Measurements from ENCODE around the gene CRHR2. TPM values are rescaled to one million over a fixed set of nuclear protein-coding genes. Genes with fewer than 3 reads are reported as not detected.

The CRHR2 gene
- total RNA-seq, 1 experiment from 2014 or later, result not detected

GRCh38 chr7:30688718-30689221, 6.5 kb upstream of the CRHR2 start:
- DNase-seq (ENCODE audit: low read depth), result peak; percentile 52
- in situ Hi-C loops (cut with HindIII; ENCODE audit: low pct_unique_long_range_greater_than_20kb, low sequenced_read_pairs), result no loop called here

GRCh38 chr7:30687604-30688003, 5.3 kb upstream of the CRHR2 start:
- in situ Hi-C loops (cut with HindIII; ENCODE audit: low pct_unique_long_range_greater_than_20kb, low sequenced_read_pairs), result no loop called here
- no peak for DNase-seq (ENCODE audit: low read depth)

GRCh38 chr7:30684351-30684750, 2.1 kb upstream of the CRHR2 start:
- in situ Hi-C loops (cut with HindIII; ENCODE audit: low pct_unique_long_range_greater_than_20kb, low sequenced_read_pairs), result no loop called here
- no peak for DNase-seq (ENCODE audit: low read depth)

DNA sequence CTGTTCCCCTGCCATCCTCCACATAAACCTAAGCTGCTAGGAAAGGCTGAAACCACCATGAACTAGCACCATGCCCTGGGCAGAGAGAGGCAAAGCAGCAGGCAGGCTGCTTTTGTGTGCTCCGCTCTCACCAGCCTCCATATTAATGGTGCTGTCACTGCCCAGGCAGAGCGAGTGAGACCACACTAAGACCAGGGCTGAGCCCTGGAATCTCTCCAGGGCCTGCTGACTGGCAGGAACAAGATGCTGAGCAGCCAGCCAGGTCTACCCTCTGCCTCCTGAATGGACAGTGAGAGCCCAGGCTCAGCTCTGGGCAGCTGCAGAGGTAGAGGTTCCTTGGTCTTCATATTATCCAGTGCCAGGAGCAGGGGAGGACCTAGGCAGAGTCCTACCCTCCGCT, 1.6 kb upstream of the CRHR2 start:
- in situ Hi-C loops (cut with HindIII; ENCODE audit: low pct_unique_long_range_greater_than_20kb, low sequenced_read_pairs), result no loop called here

DNA sequence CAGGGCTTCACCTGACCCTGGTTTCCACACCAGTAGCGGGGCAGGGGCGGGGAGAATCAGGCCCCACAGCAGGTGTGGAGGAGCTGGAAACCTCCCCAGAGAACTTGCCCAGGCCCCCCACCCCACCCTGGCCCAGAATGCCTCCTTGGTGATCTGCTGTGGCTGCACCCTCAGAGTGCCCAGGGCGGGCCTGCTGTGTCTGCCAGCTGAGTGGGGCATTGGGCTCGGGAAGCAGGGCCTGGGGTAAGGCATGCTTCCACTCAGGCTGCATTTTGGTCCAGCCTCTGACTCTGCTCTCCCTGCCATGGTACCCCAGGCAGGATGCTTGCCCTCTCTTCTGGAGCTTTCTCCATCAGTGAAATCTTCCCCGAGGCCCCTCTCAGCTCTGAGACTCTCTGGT, 1.1 kb upstream of the CRHR2 start:
- in situ Hi-C loops (cut with HindIII; ENCODE audit: low pct_unique_long_range_greater_than_20kb, low sequenced_read_pairs), result no loop called here

More for the DNA sequence above, 1.6 kb upstream of the CRHR2 start:
- no peak for DNase-seq (ENCODE audit: low read depth)

DNA sequence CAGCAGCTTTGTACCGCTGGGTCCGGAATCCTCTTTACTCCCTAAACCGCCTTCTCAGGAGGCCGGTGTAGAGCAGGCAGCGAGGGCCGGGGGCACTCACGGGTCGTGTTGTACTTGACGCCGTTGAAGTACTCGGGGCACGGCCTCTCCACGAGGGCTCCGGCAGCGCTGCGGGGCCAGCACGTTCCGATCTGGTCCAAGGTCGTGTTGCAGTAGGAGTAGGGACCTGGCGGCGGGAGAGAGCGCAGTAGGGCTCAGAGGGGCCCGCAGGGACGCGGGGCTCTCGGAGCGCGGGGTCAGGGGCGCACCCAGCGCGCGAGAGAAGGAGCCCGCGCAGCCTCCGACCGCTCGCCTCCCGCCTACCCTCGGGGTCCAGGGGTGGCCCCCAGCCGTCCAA, 443 bp downstream of the CRHR2 start:
- DNase-seq (ENCODE audit: low read depth), result no peak

More for the DNA sequence above, 1.1 kb upstream of the CRHR2 start:
- DNase-seq (ENCODE audit: low read depth), result no peak

DNA sequence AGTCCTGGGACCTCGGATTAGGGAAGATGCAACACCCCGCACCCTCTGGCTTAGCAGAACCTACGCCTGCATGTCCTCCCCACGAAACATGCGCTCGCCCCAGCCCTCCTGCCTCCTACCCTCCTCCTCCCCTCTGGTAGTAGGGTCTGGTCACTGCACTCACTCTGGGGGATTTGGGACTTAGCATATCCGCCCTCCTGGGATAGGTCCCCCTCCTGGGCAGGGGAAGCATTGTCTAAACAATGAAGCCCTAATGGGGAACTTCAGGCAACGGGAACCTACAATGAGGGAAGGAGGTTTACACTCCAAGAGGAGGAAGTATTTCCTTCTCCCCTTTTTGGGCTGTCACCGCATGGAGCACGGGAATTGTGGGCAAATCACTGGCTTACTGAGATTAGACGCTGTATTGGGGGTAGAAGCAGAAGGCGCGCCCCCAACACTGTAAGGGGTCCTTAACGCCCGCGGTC, 892 bp downstream of the CRHR2 start:
- in situ Hi-C loops (cut with HindIII; ENCODE audit: low pct_unique_long_range_greater_than_20kb, low sequenced_read_pairs), result no loop called here
- DNase-seq (ENCODE audit: low read depth), result no peak

More for the DNA sequence above, 443 bp downstream of the CRHR2 start:
- in situ Hi-C loops (cut with HindIII; ENCODE audit: low pct_unique_long_range_greater_than_20kb, low sequenced_read_pairs), result no loop called here

DNA sequence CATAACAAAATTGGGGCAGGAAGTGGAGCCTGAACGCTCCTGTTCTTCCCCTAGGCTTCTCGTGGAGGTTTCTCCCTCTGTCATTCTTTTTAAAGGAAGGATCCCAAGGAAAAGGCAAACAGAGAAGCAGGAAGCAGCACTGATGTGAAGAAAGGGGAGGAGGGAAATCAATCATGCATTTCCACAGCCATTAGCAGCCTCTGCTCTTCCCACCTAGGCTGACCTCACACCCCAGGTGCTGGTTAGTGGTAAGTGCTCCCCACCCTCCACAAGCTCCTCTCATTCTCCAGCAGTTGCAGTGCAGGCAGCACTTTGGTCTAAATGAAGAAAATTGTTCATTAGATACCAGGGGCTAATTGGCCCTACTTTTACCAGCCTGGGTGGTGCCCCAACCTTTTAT, 2.6 kb downstream of the CRHR2 start:
- DNase-seq (ENCODE audit: low read depth), result peak; percentile 48
- in situ Hi-C loops (cut with HindIII; ENCODE audit: low pct_unique_long_range_greater_than_20kb, low sequenced_read_pairs), result no loop called here

GRCh38 chr7:30678805-30679204, 3.5 kb downstream of the CRHR2 start:
- DNase-seq (ENCODE audit: low read depth), result no peak
- in situ Hi-C loops (cut with HindIII; ENCODE audit: low pct_unique_long_range_greater_than_20kb, low sequenced_read_pairs), result no loop called here

DNA sequence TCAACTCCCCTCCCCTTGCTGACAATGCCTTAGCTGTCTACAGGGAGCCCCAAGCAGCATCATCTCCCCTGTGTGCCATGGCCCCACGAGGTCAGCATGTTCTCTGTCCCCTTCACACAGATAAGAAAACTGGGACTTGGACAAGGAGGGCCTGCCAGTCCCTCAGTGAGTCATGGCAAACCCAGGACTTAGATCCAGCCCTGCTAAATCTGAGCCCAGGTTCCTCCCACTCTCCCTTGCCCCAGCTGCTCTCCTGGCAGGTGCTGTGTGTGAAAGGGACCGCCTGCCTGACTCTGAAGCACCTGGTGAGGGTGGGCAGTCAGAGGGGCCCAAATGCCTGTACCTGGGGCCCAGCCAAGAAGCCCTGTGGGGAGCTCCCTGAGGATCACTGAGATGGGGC, 7.4 kb downstream of the CRHR2 start:
- in situ Hi-C loops (cut with HindIII; ENCODE audit: low pct_unique_long_range_greater_than_20kb, low sequenced_read_pairs), result no loop called here

GRCh38 chr7:30674420-30674819, 7.8 kb downstream of the CRHR2 start:
- in situ Hi-C loops (cut with HindIII; ENCODE audit: low pct_unique_long_range_greater_than_20kb, low sequenced_read_pairs), result no loop called here

More for the DNA sequence above, 7.4 kb downstream of the CRHR2 start:
- no peak for DNase-seq (ENCODE audit: low read depth)

DNA sequence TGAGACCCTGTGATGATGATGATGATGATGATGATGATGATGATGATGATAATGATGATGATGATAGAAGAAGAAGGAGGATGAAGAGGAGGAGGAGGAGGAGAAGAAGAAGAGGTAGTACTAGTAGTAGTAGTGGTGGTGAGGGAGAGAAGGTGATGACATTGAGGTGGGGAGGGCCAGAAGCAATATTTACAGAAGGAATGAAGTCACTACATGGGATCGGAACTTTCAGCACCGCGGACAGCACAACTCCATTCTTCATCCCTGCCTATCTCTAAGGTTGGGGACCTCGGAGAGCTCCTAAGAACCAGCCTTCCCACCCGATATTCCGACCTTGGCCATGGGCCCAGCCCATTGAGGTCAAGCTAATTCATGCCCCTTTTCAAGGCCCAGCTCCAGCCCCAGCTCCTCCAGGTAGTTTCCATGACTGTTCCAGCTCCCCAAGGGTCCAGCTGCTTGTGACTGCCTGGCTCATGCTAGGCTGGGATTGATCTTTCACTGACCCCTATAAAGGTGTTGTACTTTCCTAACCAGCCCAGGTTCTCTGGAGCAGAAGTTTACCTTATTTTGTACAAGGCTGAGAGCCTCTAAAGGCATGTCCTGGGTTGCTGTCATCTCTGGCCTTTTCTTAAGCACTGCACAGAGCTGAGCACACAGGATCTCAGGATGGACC, 10.3 kb downstream of the CRHR2 start:
- DNase-seq (ENCODE audit: low read depth), result peak; percentile 64
- in situ Hi-C loops (cut with HindIII; ENCODE audit: low pct_unique_long_range_greater_than_20kb, low sequenced_read_pairs), result no loop called here

More at GRCh38 chr7:30674420-30674819, 7.8 kb downstream of the CRHR2 start:
- no peak for DNase-seq (ENCODE audit: low read depth)

DNA sequence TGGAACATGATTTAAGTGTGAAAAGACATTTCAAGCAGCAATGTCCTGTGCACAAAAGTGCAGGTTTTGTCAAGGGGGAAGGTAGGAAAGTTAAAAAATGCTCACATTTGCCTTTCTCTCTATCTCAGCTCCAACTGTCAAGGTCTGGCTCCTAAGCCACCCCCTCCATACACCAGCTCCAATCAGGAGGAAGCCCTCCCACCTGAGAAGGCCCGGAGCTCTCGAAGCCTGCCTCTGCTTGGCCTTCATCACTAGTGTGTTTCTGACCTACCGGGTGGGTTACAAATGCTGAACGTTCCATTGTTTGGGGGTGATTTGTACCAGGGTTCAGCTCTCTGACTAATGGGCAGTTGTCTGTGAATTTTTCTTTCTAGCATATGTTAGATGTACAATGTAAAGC, 14.2 kb downstream of the CRHR2 start:
- DNase-seq (ENCODE audit: low read depth), result no peak
- in situ Hi-C loops (cut with HindIII; ENCODE audit: low pct_unique_long_range_greater_than_20kb, low sequenced_read_pairs), result no loop called here

- in situ Hi-C loops (cut with HindIII; ENCODE audit: low pct_unique_long_range_greater_than_20kb, low sequenced_read_pairs), result no loop called here
- no peak for DNase-seq (ENCODE audit: low read depth)
Observed at GRCh38 chr7:30667172-30667571, 15.1 kb downstream of the CRHR2 start.

- in situ Hi-C loops (cut with HindIII; ENCODE audit: low pct_unique_long_range_greater_than_20kb, low sequenced_read_pairs), result no loop called here
- DNase-seq (ENCODE audit: low read depth), result no peak
Observed at GRCh38 chr7:30665449-30665848, 16.8 kb downstream of the CRHR2 start.

DNA sequence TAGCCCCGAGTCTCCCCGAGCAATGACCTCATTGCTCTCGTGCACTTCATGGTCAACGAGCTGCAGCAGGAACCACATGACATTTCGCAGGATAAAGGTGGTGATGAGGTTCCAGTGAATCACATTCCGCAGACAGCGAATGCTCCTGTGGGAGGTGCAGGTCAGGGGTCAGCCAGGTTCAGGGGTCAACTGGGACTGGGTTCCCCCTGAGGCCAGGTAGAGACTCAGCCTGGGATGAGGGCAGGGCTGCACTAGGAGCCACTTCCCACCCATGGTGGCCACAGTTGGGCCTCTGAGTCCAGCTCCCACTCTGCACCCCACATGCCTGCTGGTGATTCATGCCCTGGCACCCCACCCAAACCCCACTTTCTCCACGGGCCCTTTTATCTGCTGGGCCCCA, 17.2 kb downstream of the CRHR2 start:
- DNase-seq (ENCODE audit: low read depth), result no peak
- in situ Hi-C loops (cut with HindIII; ENCODE audit: low pct_unique_long_range_greater_than_20kb, low sequenced_read_pairs), result no loop called here

DNA sequence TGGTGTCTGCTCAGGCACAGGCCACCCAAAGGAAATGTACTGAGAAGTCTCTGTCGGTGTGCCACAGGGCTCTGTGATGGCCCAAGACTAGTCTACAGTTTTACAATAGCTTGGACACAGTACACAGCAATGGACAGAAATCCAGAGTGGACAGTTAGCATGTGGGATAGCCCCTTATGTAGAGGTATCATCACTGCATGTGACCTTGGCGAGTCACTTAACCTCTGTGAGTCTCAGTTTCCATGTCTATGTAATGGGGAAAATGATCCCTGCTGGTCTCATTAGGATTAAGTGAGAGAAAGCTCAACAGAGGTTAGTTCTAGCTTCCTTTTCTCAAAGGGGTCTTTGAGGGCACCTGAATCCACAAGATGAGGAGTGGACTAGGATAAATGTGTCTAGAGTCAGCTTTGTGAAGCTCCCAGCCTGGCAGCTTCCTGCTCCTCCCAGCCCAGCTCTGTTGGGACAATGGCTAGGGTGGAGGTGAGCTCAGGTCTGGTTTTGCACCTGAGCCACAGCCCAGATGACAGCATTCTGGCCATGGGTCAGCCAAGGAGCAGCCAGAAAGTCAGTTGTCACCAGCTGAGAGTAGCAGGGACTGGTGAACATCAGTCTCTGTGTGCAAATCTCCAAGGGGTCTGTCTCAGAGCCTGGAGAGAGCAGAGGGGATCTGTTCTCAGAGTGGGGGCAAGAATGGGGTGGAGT, 17.9 kb downstream of the CRHR2 start:
- no peak for DNase-seq (ENCODE audit: low read depth)
- in situ Hi-C loops (cut with HindIII; ENCODE audit: low pct_unique_long_range_greater_than_20kb, low sequenced_read_pairs), result no loop called here

DNA sequence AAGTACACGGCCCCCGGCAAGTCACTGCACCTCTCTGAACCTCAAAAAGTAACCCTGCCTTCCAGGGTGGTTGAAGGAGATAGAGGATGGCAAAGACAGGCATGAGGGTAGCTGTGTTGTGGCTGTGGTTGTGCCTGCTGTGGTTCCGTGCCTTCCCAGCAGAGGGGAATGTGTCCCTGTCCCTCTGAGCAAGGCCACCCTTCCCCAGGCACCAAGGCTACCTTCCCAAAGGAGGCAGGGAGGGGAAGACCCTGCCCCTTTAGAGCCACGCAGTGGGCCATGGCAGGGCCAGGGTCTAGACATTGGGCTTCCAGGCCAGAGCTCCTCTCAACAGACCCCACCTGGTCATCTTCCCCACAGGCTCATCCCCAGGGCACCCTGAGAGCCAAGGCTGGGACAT, 18.8 kb downstream of the CRHR2 start:
- in situ Hi-C loops (cut with HindIII; ENCODE audit: low pct_unique_long_range_greater_than_20kb, low sequenced_read_pairs), result no loop called here
- DNase-seq (ENCODE audit: low read depth), result no peak

DNA sequence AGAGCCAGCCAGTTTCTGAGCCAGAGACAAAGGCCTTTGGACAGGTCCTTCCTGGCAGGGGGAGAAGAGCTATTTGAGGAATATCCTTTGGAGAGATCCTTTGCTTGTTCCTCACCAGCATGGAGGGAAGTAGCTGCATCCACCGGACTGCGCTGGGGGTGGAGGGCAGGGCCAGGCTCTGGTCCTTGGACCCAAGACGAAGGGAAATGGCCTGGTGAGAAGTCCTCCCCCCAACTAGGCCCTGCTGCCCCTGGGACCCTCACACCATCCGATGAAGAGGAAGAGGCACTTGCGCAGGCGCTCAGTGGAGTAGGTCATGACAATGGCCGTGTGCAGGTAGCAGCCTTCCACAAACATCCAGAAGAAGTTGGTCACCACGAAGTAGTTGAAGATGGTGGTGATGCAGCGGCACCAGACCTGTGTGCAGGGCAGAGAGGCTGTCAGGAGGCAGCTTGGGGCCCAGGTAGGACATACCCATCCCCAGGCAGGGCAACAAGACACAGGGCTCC, 19.8 kb downstream of the CRHR2 start:
- DNase-seq (ENCODE audit: low read depth), result no peak
- in situ Hi-C loops (cut with HindIII; ENCODE audit: low pct_unique_long_range_greater_than_20kb, low sequenced_read_pairs), result no loop called here

Data from Caki2 (cell line).